WTC11 (cell line): ENCODE measurements around the gene B3GLCT. TPM values are rescaled to one million over a fixed set of nuclear protein-coding genes. Genes with fewer than 3 reads are reported as not detected.

Experiments
- AFF4 ChIP-seq: sonication (generic); formaldehyde crosslinking; IDR thresholded peaks from 2 replicates; pipeline ENCODE4 v1.8.1; 2023; ENCODE audit warnings: mild to moderate bottlenecking, missing genetic modification reagents, borderline replicate concordance
- AR ChIP-seq: fragments of 250-450 bp; sonication (Bioruptor Pico); IDR thresholded peaks from 2 replicates; pipeline ENCODE4 v1.9.0; 2021; ENCODE audit warnings: mild to moderate bottlenecking
- E2F4 ChIP-seq: sonication (generic); formaldehyde crosslinking; IDR thresholded peaks from 2 replicates; pipeline ENCODE4 v1.8.1; 2022; ENCODE audit warnings: low read depth, mild to moderate bottlenecking, moderate library complexity, missing genetic modification reagents, borderline replicate concordance
- ETV6 ChIP-seq: sonication (generic); formaldehyde crosslinking; IDR thresholded peaks from 2 replicates; pipeline ENCODE4 v1.8.1; 2022; ENCODE audit warnings: mild to moderate bottlenecking, missing genetic modification reagents
- FOXP1 ChIP-seq: sonication (generic); formaldehyde crosslinking; IDR thresholded peaks from 2 replicates; pipeline ENCODE4 v1.8.0; 2022; ENCODE audit warnings: missing genetic modification reagents, mild to moderate bottlenecking, moderate library complexity, borderline replicate concordance
- HMGXB4 ChIP-seq: sonication (generic); formaldehyde crosslinking; IDR thresholded peaks from 2 replicates; pipeline ENCODE4 v1.8.1; 2023; ENCODE audit warnings: mild to moderate bottlenecking, moderate library complexity, missing genetic modification reagents
- KAT7 ChIP-seq: sonication (generic); formaldehyde crosslinking; IDR thresholded peaks from 2 replicates; pipeline ENCODE4 v1.8.1; 2023; ENCODE audit warnings: missing genetic modification reagents, mild to moderate bottlenecking, borderline replicate concordance
- NR1H2 ChIP-seq: sonication (generic); formaldehyde crosslinking; IDR thresholded peaks from 2 replicates; pipeline ENCODE4 v1.9.0; 2021; ENCODE audit warnings: mild to moderate bottlenecking, moderate library complexity, missing genetic modification reagents
- OVOL2 ChIP-seq: fragments of 250-450 bp; sonication (Bioruptor Pico); IDR thresholded peaks from 2 replicates; pipeline ENCODE4 v1.9.0; 2021; ENCODE audit warnings: mild to moderate bottlenecking, borderline replicate concordance
- RELA ChIP-seq: sonication (generic); formaldehyde crosslinking; IDR thresholded peaks from 2 replicates; pipeline ENCODE4 v1.8.1; 2022; ENCODE audit warnings: missing genetic modification reagents, mild to moderate bottlenecking, borderline replicate concordance
- SOX15 ChIP-seq: fragments of 250-450 bp; sonication (Bioruptor Pico); IDR thresholded peaks from 2 replicates; pipeline ENCODE4 v1.9.0; 2021; ENCODE audit warnings: mild to moderate bottlenecking
- ZBTB21 ChIP-seq: sonication (generic); formaldehyde crosslinking; IDR thresholded peaks from 2 replicates; pipeline ENCODE4 v1.8.1; 2023; ENCODE audit warnings: mild to moderate bottlenecking, missing genetic modification reagents, borderline replicate concordance
- ZNF532 ChIP-seq: fragments of 250-450 bp; sonication (Bioruptor Pico); IDR thresholded peaks from 2 replicates; pipeline ENCODE4 v1.9.0; 2021; ENCODE audit warnings: mild to moderate bottlenecking, borderline replicate concordance
- total RNA-seq: library from RNA; stranded (reverse); gene quantifications from 3 replicates; pipeline ENCODE4 v1.2.3, GENCODE V29; 2021

Gene B3GLCT
- total RNA-seq, 1 experiment from 2014 or later, result 2.4 TPM

- TF ChIP-seq AFF4 (no peak), NR1H2 (CRISPR knock-in tag) (no peak), KAT7 (CRISPR knock-in tag) (no peak; the same call in 1 of the 2 replicates), RELA (CRISPR knock-in tag) (no peak), ZBTB21 (CRISPR knock-in tag) (no peak), FOXP1 (CRISPR knock-in tag) (peak; percentile 29; the same call in 1 of the 2 replicates), E2F4 (CRISPR knock-in tag) (no peak), ETV6 (CRISPR knock-in tag) (peak; percentile 84; the same call in 1 of the 2 replicates), AR (CRISPR knock-in tag) (no peak), ZNF532 (CRISPR knock-in tag) (no peak), SOX15 (CRISPR knock-in tag) (no peak), HMGXB4 (peak; percentile 95), OVOL2 (CRISPR knock-in tag) (no peak)
Observed at GRCh38 chr13:31199849-31200636, at the start of gene B3GLCT (continued).
